HepG2 (cell line): ENCODE results near the gene INO80. TPM values are rescaled to one million over a fixed set of nuclear protein-coding genes. Genes with fewer than 3 reads are reported as not detected.

Experiments
- ATAC-seq: fragments of 200-7000 bp; cut with Tn5 transposase; 3 replicates; pipeline ENCODE4 v1.9.1; 2020; ENCODE audit warnings: mild to moderate bottlenecking, moderate library complexity
- Bru-seq: library from RNA; stranded (reverse); fragments of 400-500 nt; gene quantifications from one replicate; lab custom pipeline; 2021; lab: Mats Ljungman, UMichigan
- BruChase-seq, 2 experiments: library from RNA; stranded (reverse); fragments of 400-500 nt; gene quantifications; one replicate each; lab custom pipeline; 2021; lab: Mats Ljungman, UMichigan
- BruUV-seq: library from RNA; stranded (reverse); fragments of 400-500 nt; replicated peaks from 2 replicates; lab custom pipeline; 2021; lab: Mats Ljungman, UMichigan
- CTCF ChIA-PET: fragments of 300-600 bp; formaldehyde crosslinking; extraction: SDS; loops from one replicate; lab custom pipeline; 2021; ENCODE audit warnings: low total read pairs, inconsistent platforms, low intra/inter-chr PET ratio; lab: Yijun Ruan, JAX
- POLR2A ChIA-PET: fragments of 350-600 bp; sonication (Branson Sonifier 250); formaldehyde crosslinking; loops from one replicate; lab custom pipeline; 2020; ENCODE audit warnings: antibody characterized with exemption, inconsistent platforms; lab: Yijun Ruan, JAX
- DNase-seq: peaks from one replicate; pipeline ENCODE4 v3.0.0-alpha.2; 2015; ENCODE audit warnings: low spot score
- FAIRE-seq: peaks from 3 replicates; lab custom pipeline; 2011; peaks lifted over from hg19 to GRCh38; lab: Jason Lieb, UNC
- H2AFZ ChIP-seq: one replicate; pipeline ENCODE4 v1.6.1; 2011; ENCODE audit warnings: low read length, inconsistent platforms
- H3K27ac ChIP-seq: fragments of 300-600 bp; 3 replicates; pipeline ENCODE4 v1.8.0; 2011; ENCODE audit warnings: mixed run types, mild to moderate bottlenecking, mixed read lengths, low read length, inconsistent platforms; ENCODE audit not compliant: insufficient read depth; ENCODE audit errors: extremely low read length
- H3K27me3 ChIP-seq, 2 experiments: fragments of 200-600 bp in 1 of 2; 2 replicates in 1 of 2; 3 replicates in 1 of 2; pipeline versions ENCODE4 v1.6.0 to v1.8.0; 2011; ENCODE audit warnings: low read length in 2 of 2, mild to moderate bottlenecking in 2 of 2, moderate library complexity in 2 of 2, inconsistent platforms in 1 of 2; ENCODE audit not compliant: insufficient read depth in 2 of 2, control insufficient read depth in 1 of 2
- H3K36me3 ChIP-seq, 2 experiments: fragments of 200-600 bp in 1 of 2; replicated peaks in 1 of 2; 2 replicates in 1 of 2; 3 replicates in 1 of 2; pipeline versions ENCODE4 v1.5.1 to v1.8.0; 2011; ENCODE audit warnings: low read length in 2 of 2, inconsistent platforms in 1 of 2; ENCODE audit not compliant: insufficient read depth in 2 of 2, control insufficient read depth in 1 of 2
- H3K4me1 ChIP-seq: 2 replicates; pipeline ENCODE4 v1.5.1; 2012; ENCODE audit warnings: low read length, inconsistent platforms; ENCODE audit not compliant: insufficient read depth
- H3K4me2 ChIP-seq: 2 replicates; pipeline ENCODE4 v1.6.0; 2011; ENCODE audit warnings: low read depth, low read length, inconsistent platforms
- H3K4me3 ChIP-seq, 3 experiments: fragments of 200-600 bp in 1 of 3; sonication (generic), shearing (Covaris generic) in 1 of 3; replicated peaks in 1 of 3; 2 replicates each; pipeline ENCODE4 v1.5.1; 2011 to 2016; ENCODE audit warnings: low read length in 3 of 3, inconsistent platforms in 2 of 3, low read depth in 2 of 3, mild to moderate bottlenecking in 2 of 3, control low read depth in 1 of 3, mixed read lengths in 1 of 3; ENCODE audit not compliant: insufficient read depth in 1 of 3
- H3K79me2 ChIP-seq: one replicate; pipeline ENCODE4 v1.6.1; 2011; ENCODE audit warnings: low read length, inconsistent platforms; ENCODE audit not compliant: insufficient read depth
- H3K9ac ChIP-seq: 2 replicates; pipeline ENCODE4 v1.6.0; 2011; ENCODE audit warnings: mild to moderate bottlenecking, low read depth, low read length, inconsistent platforms; ENCODE audit not compliant: insufficient read depth
- H3K9me3 ChIP-seq: 2 replicates; pipeline ENCODE4 v1.5.1; 2012; ENCODE audit warnings: mild to moderate bottlenecking, low read length
- H4K20me1 ChIP-seq: 2 replicates; pipeline ENCODE4 v1.6.0; 2011; ENCODE audit warnings: inconsistent platforms, mild to moderate bottlenecking, low read length, moderate library complexity; ENCODE audit not compliant: insufficient read depth
- GABPB1 ChIP-seq: IDR thresholded peaks from 2 replicates; pipeline ENCODE4 v1.6.1; 2016; ENCODE audit warnings: mild to moderate bottlenecking, missing genetic modification reagents, moderate library complexity, missing compliant biosample characterization
- IKZF5 ChIP-seq: IDR thresholded peaks from 2 replicates; pipeline ENCODE4 v1.6.1; 2018; ENCODE audit warnings: missing genetic modification reagents, mild to moderate bottlenecking, missing compliant biosample characterization
- MED1 ChIP-seq: sonication (generic); formaldehyde crosslinking; IDR thresholded peaks from 2 replicates; pipeline ENCODE4 v1.4.0; 2020; ENCODE audit warnings: missing genetic modification reagents
- NCOA1 ChIP-seq: sonication (generic); formaldehyde crosslinking; IDR thresholded peaks from 2 replicates; pipeline ENCODE4 v1.9.0; 2021; ENCODE audit warnings: missing genetic modification reagents
- RFX3 ChIP-seq: IDR thresholded peaks from 2 replicates; pipeline ENCODE4 v1.6.1; 2016; ENCODE audit warnings: missing biosample characterization, missing genetic modification reagents
- YY1 ChIP-seq: IDR thresholded peaks from 2 replicates; pipeline ENCODE4 v1.6.1; 2011; ENCODE audit warnings: low read length, low read depth, moderate library complexity, mild to moderate bottlenecking; ENCODE audit not compliant: insufficient read depth, insufficient replicate concordance
- ZNF605 ChIP-seq: sonication (generic); formaldehyde crosslinking; IDR thresholded peaks from 2 replicates; pipeline ENCODE4 v1.8.0; 2022; ENCODE audit warnings: mild to moderate bottlenecking, missing genetic modification reagents
- ZSCAN9 ChIP-seq: IDR thresholded peaks from 2 replicates; pipeline ENCODE4 v1.6.1; 2016; ENCODE audit warnings: borderline replicate concordance
- WGBS: methylation state at CpG from one replicate; pipeline ENCODE4 v1.1.6; 2017; ENCODE audit warnings: low lambda C conversion rate; 5-methylcytosine and 5-hydroxymethylcytosine counted together
- in situ Hi-C: cut with HindIII; loops from 2 replicates; pipeline ENCODE4 v1.10.0; 2017; ENCODE audit warnings: low pct_unique_long_range_greater_than_20kb; ENCODE audit not compliant: extremely low pct_ligation_motif_present
- intact Hi-C: fragments of 100-400 bp; cut with micrococcal nuclease; formaldehyde crosslinking; loops from one replicate; pipeline ENCODE4 v1.10.0; 2022; ENCODE audit not compliant: unreplicated experiment
- long read RNA-seq, 2 experiments: library from RNA in 1 of 2; library from polyadenylated mRNA in 1 of 2; stranded (forward) in 1 of 2; unstranded in 1 of 2; transcript quantifications; one replicate each; pipeline ENCODE4 v2.0.0, GENCODE V29; 2019 to 2022
- polyA minus RNA-seq, 3 experiments: library from RNA; depleted of rRNA, polyadenylated mRNA; stranded (reverse); fragments of >200 nt; gene quantifications; 2 replicates each; pipeline ENCODE4 v1.2.3, GENCODE V29; 2011; ENCODE audit warnings: low replicate concordance in 1 of 3
- polyA plus RNA-seq, 8 experiments: library from polyadenylated mRNA; depleted of rRNA in 3 of 8; stranded (reverse) in 7 of 8; unstranded in 1 of 8; fragments of >200 nt; fragmentation: Illumina TruSeq in 4 of 8; extraction: Trizol in 4 of 8; gene quantifications; 2 replicates each; pipeline versions ENCODE4 v1.2.1 to v1.2.3, GENCODE V29; 2011 to 2016; ENCODE audit warnings: low read depth in 4 of 8, missing spikeins in 1 of 8, mixed read lengths in 1 of 8; ENCODE audit not compliant: insufficient read depth in 1 of 8
- total RNA-seq, 5 experiments: library from RNA; depleted of rRNA; stranded (reverse); fragments of >200 nt; fragmentation: Illumina TruSeq; extraction: Trizol; gene quantifications; 2 replicates each; pipeline ENCODE4 v1.2.3, GENCODE V29; 2016; ENCODE audit warnings: low read depth in 1 of 5
- TF ChIP-seq, protein P1 (sequence below): sonication (generic); formaldehyde crosslinking; IDR thresholded peaks from 2 replicates; pipeline ENCODE4 v1.5.1; 2020; ENCODE audit warnings: missing genetic modification reagents, mild to moderate bottlenecking, borderline replicate concordance

INO80 gene, protein sequence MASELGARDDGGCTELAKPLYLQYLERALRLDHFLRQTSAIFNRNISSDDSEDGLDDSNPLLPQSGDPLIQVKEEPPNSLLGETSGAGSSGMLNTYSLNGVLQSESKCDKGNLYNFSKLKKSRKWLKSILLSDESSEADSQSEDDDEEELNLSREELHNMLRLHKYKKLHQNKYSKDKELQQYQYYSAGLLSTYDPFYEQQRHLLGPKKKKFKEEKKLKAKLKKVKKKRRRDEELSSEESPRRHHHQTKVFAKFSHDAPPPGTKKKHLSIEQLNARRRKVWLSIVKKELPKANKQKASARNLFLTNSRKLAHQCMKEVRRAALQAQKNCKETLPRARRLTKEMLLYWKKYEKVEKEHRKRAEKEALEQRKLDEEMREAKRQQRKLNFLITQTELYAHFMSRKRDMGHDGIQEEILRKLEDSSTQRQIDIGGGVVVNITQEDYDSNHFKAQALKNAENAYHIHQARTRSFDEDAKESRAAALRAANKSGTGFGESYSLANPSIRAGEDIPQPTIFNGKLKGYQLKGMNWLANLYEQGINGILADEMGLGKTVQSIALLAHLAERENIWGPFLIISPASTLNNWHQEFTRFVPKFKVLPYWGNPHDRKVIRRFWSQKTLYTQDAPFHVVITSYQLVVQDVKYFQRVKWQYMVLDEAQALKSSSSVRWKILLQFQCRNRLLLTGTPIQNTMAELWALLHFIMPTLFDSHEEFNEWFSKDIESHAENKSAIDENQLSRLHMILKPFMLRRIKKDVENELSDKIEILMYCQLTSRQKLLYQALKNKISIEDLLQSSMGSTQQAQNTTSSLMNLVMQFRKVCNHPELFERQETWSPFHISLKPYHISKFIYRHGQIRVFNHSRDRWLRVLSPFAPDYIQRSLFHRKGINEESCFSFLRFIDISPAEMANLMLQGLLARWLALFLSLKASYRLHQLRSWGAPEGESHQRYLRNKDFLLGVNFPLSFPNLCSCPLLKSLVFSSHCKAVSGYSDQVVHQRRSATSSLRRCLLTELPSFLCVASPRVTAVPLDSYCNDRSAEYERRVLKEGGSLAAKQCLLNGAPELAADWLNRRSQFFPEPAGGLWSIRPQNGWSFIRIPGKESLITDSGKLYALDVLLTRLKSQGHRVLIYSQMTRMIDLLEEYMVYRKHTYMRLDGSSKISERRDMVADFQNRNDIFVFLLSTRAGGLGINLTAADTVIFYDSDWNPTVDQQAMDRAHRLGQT (N-terminal part only)
- total RNA-seq (2016; rRNA removed; fragmentation: Illumina TruSeq; extraction: Trizol) = 14.8 and 18.5 TPM in 2 replicates
- total RNA-seq (2016; cell fraction: cytosol; rRNA removed; fragmentation: Illumina TruSeq; extraction: Trizol; ENCODE audit: low read depth) = 6.4 and 10.2 TPM in 2 replicates
- total RNA-seq (2016; cell fraction: insoluble cytoplasmic fraction; rRNA removed; fragmentation: Illumina TruSeq; extraction: Trizol) = 15.9 and 17.0 TPM in 2 replicates
- total RNA-seq (2016; cell fraction: membrane; rRNA removed; fragmentation: Illumina TruSeq; extraction: Trizol) = 6.5 and 7.4 TPM in 2 replicates
- 20.6 and 22.8 TPM in 2 replicates for total RNA-seq (2016; cell fraction: nucleus; rRNA removed; fragmentation: Illumina TruSeq; extraction: Trizol)
- 3.6 and 4.9 TPM in 2 replicates for polyA plus RNA-seq (2011; rRNA removed)
- polyA plus RNA-seq (2011; cell fraction: cytosol; rRNA removed) = 3.5 and 3.6 TPM in 2 replicates
- polyA plus RNA-seq (2011; cell fraction: nucleus; rRNA removed) = 10.3 and 12.1 TPM in 2 replicates
- polyA plus RNA-seq (2012) = 9.6 and 12.2 TPM in 2 replicates
- 1.4 and 1.9 TPM in 2 replicates for polyA plus RNA-seq (2016; cell fraction: cytosol; fragmentation: Illumina TruSeq; extraction: Trizol; ENCODE audit: low read depth)
- polyA plus RNA-seq (2016; cell fraction: insoluble cytoplasmic fraction; fragmentation: Illumina TruSeq; extraction: Trizol; ENCODE audit: low read depth) = 11.6 and 14.5 TPM in 2 replicates
- polyA plus RNA-seq (2016; cell fraction: membrane; fragmentation: Illumina TruSeq; extraction: Trizol; ENCODE audit: low read depth) = 3.2 TPM in 2 replicates
- polyA plus RNA-seq (2016; cell fraction: nucleus; fragmentation: Illumina TruSeq; extraction: Trizol; ENCODE audit: insufficient read depth, low read depth) = 24.6 and 30.0 TPM in 2 replicates
- 18.6 and 20.6 TPM in 2 replicates for polyA minus RNA-seq (2011; rRNA and poly(A)+ RNA removed; ENCODE audit: low replicate concordance)
- polyA minus RNA-seq (2011; cell fraction: cytosol; rRNA and poly(A)+ RNA removed) = 8.1 and 15.6 TPM in 2 replicates
- polyA minus RNA-seq (2011; cell fraction: nucleus; rRNA and poly(A)+ RNA removed) = 40.0 and 46.2 TPM in 2 replicates
- Bru-seq, nascent RNA = percentile 81 among the genes with signal in this experiment
- percentile 83 among the genes with signal in this experiment for BruChase-seq, experiment 1, labeled RNA remaining after a 6-hour chase
- percentile 82 among the genes with signal in this experiment for BruChase-seq, experiment 2, labeled RNA remaining after a 2-hour chase
- long read RNA-seq, experiment 1 = 0 reads
- long read RNA-seq, experiment 2, full-length matches to known transcripts = 3 of 28 reads
- long read RNA-seq, experiment 2, partial matches to known transcripts = 9 of 28 reads
- long read RNA-seq, experiment 2, other reads (novel, unspliced or antisense) = 16 of 28 reads

GRCh38 chr15:41116116-41116961 lies at the start of gene INO80:
Gene INO80, minus strand, starts transcription at chr15:41116280. Its CDS starts 19,970 bp downstream, at chr15:41096310.
- peak; percentile 87 for ATAC-seq
- ChIA-PET CTCF (interaction anchor here (1.7 kb wide), 1 partner anchor 69 kb away, joined by 4 read pairs; no protein-coding TSS in a partner anchor), POLR2A (interaction anchor here (0.5 to 1.5 kb wide), 13 partner anchors 8 to 547 kb away, joined by 3 to 30 read pairs (median 4); partner anchors contain the start of genes CHP1, EXD1, RPUSD2 and VPS18)
- Histone ChIP-seq H3K27me3 (no peaks in the 10 kb centered on the region; a peak in 1 of 5 replicates), H3K79me2 (peaks cover 46% of the 10 kb centered on the region), H4K20me1 (no peaks in the 10 kb centered on the region), H3K4me3 (peak within 1 kb of the TSS; percentile 89 to 100 (median 98)), H3K36me3 (peaks cover 2 to 10% of the 10 kb centered on the region in 2 experiments; a peak in 3 of 5 replicates), H3K27ac (peak within 1 kb of the TSS; percentile 98), H3K9me3 (no peaks in the 10 kb centered on the region), H3K4me2 (peak within 1 kb of the TSS; percentile 91), H3K4me1 (peaks cover 27% of the 10 kb centered on the region), H3K9ac (peak within 1 kb of the TSS; percentile 100), H2AFZ (no peak within 1 kb of the TSS)
- TSS peak; percentile 92 for BruUV-seq
- WGBS = under 1% methylated on average over 23 of the region's 64 CpGs
- DNase-seq = peak; percentile 96
- intact Hi-C loops = loop anchor here (2.0 kb wide), 1 partner anchor 52 kb away; no protein-coding TSS in a partner anchor
- peak; percentile 87 for FAIRE-seq
- in situ Hi-C loops = no loop called here
- TF ChIP-seq NCOA1 (CRISPR knock-in tag) (no peak), ZNF605 (CRISPR knock-in tag) (peak; percentile 84), RFX3 (CRISPR knock-in tag) (no peak), GABPB1 (peak; percentile 87), IKZF5 (0 out of 2 replicates have a peak, but pooled peaks have one; percentile 21), ZSCAN9 (CRISPR knock-in tag) (no peak), YY1 (peak; percentile 96), MED1 (CRISPR knock-in tag) (no peak; the same call in 1 of the 2 replicates)
- TF ChIP-seq, protein P1, sequence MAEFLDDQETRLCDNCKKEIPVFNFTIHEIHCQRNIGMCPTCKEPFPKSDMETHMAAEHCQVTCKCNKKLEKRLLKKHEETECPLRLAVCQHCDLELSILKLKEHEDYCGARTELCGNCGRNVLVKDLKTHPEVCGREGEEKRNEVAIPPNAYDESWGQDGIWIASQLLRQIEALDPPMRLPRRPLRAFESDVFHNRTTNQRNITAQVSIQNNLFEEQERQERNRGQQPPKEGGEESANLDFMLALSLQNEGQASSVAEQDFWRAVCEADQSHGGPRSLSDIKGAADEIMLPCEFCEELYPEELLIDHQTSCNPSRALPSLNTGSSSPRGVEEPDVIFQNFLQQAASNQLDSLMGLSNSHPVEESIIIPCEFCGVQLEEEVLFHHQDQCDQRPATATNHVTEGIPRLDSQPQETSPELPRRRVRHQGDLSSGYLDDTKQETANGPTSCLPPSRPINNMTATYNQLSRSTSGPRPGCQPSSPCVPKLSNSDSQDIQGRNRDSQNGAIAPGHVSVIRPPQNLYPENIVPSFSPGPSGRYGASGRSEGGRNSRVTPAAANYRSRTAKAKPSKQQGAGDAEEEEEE (CRISPR knock-in tag) = no peak
